T-helper 2 cell (primary cell): ENCODE measurements around the gene IFT27.

ENCODE experiments used
- DNase-seq, 5 experiments: peaks; one replicate each; pipeline versions ENCODE4 v3.0.0 to v3.0.0-alpha.2; 2012 to 2022

Gene IFT27

GRCh38 chr22:36796552-36797175 lies 20.7 kb upstream of the IFT27 start:
- DNase-seq: no peak

- DNase-seq: no peak
Measured at GRCh38 chr22:36795633-36796032, 19.7 kb upstream of the IFT27 start.

GRCh38 chr22:36790648-36791047 lies 14.7 kb upstream of the IFT27 start:
- peak in 1 of 5 experiments; percentile 86 for DNase-seq

DNA sequence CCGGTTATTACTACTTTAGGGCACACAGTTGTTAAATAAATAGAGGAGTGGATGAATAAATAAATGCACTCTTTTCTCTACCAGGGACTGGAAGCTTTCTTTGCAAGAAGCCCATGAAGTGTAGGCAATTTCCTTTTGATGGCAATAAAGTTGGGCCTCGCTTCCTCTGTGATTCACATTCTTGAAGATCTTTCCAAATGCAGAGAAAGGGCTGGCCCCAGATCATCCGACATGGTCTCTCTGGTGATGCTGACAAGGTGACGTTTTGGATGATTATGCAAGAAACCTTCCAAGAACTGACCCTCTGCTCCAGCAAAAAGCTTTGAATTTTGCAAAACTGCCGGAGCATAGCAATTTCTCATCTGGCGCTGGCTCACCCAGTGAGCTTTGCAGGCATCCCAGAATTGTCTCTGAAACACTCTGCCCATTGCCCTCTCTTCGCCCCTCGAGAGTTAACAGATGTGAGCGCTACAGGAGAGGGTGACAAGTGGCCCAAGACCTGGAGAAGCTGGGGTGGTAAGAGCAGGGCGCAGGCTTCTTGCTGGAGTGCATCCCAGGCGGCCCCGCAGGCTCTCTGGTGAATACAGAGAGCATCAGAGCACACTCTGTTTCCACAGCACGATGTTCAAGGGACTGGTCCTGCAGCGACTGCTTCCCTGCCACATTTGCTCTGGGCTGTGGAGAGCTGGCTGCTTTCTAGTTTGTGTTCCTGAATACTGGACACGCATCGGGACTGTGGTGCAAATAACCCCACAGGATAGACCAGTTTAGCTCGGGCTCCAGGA lies 11.5 kb upstream of the IFT27 start:
- DNase-seq: no peak

GRCh38 chr22:36783743-36784142 lies 7.8 kb upstream of the IFT27 start:
- no peak for DNase-seq

- peak; percentile 63 to 85 (median 70) for DNase-seq
Measured at GRCh38 chr22:36781656-36782627, 6.0 kb upstream of the IFT27 start.

DNA sequence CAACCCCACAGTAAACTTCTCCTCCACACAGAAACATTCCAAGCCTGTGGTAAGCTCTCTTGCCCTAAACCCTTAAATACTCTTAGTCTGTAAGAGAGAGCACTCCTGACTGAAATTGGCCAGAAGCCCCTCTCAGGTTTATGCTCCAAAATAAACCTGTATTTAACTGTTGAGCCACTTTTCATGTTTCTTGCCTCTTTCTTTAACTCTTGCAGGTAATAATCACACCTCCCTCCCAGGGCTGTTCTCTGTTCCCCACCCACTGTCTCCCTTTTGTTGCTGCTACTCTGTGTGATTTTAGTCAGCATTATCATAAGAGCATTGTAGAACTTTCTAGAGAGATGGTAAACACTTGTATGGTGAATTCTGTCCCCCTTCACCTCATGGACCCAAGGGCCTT lies 2.1 kb upstream of the IFT27 start:
- DNase-seq: no peak

- DNase-seq: no peak
Measured at GRCh38 chr22:36776722-36777121, 803 bp upstream of the IFT27 start.

DNA sequence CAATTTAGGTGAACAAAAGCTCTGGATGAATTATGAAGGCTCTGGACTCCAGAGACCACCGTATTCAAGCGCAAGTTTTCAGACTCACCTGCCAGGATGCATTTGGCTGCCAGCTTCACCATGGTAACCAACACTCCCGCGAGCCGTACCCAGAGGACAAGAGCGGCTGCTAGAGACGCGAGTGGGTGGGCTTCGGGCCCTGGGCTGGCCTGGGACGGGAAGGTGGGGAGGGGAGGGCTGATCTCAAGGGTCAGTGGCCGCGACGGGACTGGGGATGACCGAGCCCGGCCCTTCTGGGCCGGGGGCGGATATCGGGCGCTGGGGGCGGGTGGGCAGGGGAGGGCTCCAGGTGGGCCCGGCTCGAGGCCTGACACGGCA lies 344 bp downstream of the IFT27 start:
- DNase-seq: peak in 2 of 5 experiments; percentile 26 to 45

- DNase-seq: no peak
Measured at GRCh38 chr22:36773935-36774334, 2.0 kb downstream of the IFT27 start.

GRCh38 chr22:36772451-36772850 lies 3.5 kb downstream of the IFT27 start:
- no peak for DNase-seq

DNA sequence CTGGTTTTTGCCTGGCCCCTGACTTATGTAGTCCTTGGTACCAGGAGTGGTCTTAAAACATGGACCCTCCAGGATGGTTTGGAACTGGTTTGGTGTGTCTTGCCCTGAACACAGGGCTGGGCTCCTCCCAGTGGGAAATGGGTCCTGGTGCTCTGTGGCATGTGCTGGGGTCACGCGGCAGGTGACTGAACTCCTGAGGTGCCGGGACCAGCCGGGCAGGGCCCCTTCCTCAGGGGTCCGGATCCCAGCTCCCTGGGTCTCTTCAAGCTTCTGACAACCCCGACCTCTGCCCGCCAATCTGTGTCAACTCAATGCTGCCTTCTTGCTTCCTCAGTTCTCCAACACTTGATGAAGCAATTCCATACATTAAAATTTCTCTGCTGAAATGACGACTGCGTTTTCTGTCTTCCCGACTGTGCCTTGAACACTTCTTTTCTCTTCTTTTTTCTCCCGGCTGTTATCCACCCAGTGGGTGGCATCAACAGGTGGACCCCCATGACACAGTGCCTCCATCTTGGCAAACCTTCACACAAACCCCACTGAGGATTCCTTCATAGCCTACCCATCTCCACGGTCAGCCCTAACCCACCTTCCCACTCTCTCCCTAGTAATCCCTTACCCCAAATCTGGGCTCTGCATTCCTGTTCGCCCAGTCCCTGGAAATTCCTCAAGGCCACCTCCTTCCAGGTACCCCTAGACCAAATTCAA lies 4.4 kb downstream of the IFT27 start:
- DNase-seq: no peak

DNA sequence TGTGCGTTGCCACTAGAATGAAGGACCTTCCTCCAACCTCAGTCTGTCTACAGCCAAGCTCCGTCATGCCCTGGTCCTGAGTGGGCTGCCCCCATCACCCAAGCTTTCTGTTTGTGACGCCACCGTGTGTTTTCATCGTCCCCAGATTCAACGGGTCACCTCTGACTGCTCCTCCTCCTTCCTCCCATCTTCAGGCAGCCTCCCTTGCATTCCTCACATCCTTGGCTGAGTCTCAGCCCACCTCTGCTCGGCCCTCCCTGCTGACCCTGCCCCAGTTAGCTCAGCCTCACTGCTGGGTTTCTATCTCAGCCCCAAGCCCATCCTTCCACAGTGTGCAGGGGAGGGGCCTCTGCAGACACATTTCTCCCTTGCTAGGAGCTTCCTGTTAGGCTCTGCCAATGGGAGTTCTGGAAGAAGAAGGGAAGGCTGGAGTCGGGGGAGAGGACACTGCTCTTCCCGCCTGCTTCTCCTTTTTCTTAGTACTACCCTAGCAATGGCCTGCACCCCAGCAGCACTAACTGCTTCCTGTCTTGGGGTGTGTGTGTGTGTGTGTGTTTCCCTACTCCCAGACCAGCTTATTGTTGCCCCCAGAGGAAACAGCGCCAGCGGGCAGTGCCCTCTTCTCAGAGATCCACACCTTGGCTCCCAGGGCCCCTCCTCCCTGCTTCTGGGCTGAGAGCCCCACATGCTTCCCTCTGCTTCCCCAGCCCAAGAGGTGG lies 5.2 kb downstream of the IFT27 start:
- DNase-seq: no peak

DNA sequence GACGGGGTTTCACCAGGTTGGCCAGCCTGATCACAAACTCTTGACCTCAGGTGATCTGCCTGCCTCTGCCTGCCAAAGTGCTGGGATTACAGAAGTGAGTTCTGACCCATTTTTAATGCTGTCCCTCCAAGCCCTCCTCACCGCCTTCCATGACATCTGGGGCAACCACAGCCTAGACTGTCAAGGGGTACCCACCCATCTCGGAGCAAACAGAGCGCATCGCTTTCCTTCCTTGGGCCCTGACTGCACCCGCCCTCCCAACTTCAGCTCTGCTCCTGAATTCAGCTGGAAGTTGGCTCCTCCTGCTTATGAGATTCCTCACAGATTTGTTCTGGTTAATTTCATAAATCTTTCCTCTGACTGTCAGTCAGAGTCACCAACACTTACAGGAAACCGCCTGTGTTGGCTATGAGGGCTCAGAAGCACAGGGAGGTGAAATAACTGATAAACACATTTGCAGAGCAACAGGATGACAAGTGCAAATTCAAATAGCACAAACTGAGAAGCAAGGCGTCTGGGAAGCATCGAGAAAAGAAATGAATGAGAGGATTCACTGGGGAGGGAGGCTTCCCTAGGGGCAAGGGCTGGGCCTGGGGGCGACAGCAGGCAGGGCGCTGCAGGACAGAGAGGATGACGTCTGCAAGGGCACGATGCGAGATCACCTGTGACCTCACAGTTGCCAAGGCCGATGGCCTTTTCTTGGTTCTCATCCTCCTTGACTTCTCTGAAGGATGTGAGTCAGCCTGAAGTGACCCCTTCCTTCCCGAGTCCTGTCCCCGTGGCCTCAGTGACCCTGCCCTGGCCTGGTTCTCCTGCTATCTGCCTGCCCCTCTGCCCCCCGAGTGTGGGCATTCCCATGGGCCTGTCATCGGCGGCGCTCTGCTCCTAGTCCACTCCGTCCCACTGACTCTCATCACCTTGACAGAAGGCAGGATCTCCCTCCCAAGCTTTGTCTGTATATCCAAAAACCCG lies 6.1 kb downstream of the IFT27 start:
- no peak for DNase-seq

DNA sequence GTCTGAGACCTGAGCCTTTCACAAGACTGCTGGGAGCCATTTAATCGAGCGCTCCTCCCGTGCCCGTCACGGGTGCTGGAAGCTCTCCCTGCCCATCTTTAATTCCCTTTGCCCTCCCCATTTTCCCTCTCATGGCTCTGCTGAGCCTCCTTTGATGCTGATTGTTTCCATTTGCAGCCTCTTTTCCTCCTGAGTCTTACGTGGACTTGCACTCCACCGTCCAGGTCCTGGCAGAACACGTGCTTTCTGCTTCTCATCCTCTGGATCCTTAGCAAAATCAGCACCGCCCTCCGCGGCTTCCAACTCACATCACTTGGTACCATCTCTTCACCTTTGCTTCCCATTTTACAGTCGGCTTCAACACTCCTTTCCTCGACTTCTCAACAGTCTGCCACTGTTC lies 7.3 kb downstream of the IFT27 start:
- DNase-seq: no peak

- no peak for DNase-seq
Measured at GRCh38 chr22:36768141-36768540, 7.8 kb downstream of the IFT27 start.

DNA sequence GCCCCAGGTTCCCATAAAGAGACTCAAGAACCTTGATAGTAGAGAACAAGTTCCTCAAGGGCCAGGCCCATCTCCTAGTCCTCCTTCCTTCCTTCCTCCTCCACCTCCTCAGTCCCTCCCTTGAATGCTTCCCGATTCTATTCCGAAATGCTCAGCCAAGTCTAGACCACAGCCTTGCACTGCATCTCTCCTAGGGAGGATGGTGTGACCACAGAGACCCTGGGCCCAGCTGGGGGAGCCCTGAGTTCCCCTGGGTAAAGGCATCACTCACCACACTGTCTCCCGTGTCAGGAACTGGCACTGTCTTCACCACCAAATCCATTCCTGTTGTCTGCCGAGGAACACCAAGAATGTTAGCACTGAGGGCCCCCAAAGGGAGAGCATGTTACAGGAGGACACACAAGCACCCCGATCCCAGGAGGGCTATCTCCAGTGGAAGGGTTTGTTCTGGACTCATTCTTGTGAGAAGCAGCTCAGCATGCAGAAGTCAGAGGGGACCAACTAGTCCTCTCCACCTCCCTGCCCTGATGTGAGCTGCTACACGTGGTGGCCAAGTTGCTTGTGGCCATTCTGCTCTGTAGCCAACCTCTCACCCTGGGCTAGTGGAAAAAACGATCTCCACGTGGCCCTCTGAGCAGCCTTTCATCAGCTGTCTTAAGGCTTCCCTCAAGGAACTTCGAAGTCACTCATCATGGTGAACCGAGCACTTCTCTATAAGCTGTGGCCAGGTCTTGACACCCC lies 8.7 kb downstream of the IFT27 start:
- DNase-seq: no peak

- DNase-seq: no peak
Measured at GRCh38 chr22:36765943-36766450, 9.9 kb downstream of the IFT27 start.

GRCh38 chr22:36765131-36765942 lies 10.6 kb downstream of the IFT27 start:
- DNase-seq: no peak
